Right kidney (tissue), 1 donor: ENCODE results near the gene DGCR8.

Experiments used
- DNase-seq: peaks from one replicate; pipeline ENCODE4 v3.0.0-alpha.2; 2016

The DGCR8 gene

DNA sequence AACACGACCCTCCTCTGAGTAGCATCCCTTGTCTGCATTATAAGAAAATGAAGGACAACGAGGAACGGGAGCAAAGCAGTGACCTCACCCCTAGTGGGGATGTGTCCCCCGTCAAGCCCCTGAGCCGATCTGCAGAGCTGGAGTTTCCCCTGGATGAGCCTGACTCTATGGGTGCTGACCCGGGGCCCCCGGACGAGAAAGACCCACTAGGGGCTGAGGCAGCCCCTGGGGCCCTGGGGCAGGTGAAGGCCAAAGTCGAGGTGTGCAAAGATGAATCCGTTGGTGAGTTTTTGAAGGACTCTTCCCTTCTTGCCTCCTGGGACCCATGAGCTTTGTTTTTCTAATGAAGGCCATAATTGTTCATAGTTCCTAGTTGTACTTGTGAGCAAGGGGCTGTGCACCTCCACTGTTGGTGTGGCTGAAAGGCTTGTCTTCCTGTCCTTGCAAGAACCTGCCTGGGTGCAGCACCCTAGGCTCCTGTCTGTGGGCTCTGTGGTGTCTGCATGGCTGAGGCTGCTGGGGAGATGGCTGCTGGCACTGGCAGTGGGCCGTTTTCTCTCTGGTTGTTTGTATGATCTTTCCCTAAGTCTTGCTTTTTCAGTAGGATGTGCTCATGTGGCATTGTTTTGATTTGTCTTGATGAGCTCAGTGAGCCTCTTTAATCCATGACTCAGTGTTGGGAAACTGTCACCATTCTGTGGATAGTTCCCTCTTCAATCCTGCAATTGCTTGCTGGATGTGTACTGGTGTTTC, 10.1 kb downstream of the DGCR8 start:
- no peak for DNase-seq

DNA sequence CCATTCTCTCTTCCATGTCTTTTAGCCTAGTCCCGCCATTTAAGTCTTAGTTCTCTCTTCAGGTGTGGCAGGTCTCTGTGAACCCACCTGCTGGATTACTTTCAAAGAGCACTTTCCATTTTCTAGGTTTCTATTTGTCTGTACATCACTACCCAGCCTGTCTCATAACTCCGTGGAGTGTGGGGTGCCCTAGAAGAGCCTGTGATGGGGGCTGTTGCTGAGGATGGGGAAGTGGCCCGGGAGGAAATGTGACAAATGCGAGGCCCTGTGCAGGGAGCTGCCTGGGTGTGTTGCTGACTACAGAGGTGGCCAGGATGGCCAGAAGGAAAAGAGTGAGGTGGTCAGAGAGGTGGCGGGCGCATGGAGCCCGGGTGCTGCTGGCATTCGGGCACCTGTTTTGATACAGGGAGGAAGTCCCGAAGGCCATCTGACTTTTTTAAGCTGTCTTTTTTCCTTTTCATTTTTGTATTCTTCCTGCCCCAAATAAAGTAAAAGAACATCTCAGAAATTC, 10.7 kb downstream of the DGCR8 start:
- DNase-seq: no peak

DNA sequence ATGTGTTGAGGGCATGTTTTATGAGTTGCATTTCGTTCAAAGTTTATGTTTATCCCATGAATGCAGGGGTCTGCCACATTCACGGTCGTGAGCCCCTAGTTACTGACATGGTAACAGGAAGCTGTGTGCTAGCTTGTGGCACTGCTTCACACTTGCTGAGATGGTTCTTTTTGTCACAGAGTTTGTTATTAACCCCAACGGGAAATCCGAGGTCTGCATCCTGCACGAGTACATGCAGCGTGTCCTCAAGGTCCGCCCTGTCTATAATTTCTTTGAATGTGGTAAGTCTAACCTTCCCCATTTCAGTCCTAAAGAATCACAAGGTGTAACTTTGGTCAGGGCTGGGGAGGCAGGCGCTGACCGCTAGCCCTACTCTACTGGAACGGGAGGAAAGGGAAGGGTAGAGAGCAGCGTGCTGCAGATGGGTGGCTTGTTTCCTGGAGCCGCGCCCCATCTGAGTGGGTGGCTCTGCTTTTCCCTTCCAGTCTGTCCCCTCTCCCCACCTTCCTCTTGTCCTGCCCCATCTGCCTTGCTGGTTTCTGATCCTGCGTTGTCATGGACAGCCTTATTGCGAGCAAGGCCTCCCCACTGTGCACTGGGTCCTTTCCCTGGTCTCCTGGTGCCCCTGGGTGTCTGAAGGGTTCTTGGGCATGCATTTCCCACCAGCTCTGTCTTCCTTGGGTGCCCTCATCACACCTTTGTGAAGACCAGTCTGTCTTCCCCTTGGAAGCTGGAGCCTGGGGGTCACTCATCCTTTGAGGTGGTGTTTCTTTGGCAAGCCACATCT, 11.8 kb downstream of the DGCR8 start:
- DNase-seq: no peak

DNA sequence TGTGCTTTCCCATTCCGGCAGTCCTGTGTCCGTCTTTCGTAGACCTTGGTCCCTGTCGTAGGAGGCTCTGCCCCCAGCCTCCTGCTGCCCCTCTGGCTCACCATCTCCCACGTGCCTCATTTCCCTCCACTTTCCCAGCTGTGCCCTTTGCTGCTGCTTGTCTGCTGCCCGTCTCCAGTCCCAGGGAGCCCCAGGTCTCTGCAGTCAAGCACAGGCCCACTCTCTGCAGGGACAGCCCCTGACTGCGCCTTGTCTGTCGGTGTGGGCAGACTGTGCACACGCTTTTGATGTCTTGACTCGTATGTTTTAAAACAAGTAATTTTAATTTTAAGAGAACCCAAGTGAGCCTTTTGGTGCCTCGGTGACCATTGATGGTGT, 12.4 kb downstream of the DGCR8 start:
- DNase-seq: no peak

DNA sequence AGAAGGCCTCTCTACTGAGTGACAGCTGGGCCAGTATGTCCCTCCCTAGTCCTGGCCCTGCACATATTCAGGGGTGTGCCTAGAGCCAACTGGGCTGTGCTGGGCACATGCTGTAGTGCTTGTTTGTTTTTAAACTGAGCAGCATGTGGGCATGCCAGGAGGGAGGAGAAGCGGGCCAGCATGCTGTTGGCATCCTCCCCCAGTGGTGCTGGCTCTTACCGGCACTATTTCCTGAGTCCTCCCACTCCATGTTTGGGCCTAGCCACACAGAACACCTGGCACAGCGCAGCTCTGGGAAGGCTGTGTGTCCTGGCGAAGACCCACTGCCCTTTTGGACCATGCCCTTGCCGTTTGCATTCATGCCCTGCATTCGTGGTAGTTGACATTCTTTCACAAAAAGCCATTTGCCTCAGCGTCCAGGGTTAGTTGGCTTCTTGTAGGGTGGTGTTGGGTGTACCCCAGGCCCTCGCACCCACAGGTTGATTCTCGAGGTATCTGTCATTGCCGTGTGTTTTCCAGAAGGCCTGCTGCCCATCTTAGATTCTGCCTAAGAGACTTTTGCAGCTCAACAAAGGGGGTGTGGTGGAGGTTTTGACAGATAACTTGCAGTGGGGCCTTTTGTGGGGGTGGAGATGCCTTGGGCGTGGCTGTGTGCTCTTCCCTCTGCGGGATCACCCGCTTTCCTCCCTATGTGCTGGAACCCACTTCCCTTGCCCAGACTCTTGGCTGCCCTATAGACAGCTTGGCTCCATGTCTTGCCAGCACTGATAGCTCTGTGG, 13.6 kb downstream of the DGCR8 start:
- no peak for DNase-seq

DNA sequence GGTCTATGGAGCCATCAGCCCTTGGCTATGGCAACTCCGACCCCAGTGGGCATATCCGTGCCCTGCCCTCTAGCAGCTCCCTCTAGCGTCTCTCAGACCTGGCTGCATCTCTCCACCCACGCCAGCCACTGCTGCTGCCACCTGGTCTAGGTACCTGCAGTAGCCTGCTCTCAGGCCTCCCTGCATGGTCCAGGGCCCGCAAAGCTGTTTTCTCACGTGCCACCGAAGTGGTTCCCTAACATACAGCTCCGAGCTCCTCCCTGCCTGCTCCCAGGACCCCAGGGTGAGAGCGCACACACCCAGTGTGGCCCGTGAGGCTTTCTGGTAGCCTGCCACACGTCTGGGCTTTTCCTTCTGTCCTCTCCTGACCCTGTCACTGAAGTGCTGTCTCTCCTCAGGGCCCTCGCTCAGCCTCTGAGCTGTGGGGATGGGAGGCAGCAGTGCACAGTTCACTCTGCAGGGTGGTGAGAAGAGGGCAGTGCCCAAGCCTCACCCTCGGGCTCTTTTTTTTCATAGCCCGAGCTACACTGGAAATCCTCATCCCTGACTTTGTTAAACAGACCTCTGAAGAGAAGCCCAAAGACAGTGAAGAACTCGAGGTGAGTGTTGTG, 14.3 kb downstream of the DGCR8 start:
- DNase-seq: no peak

DNA sequence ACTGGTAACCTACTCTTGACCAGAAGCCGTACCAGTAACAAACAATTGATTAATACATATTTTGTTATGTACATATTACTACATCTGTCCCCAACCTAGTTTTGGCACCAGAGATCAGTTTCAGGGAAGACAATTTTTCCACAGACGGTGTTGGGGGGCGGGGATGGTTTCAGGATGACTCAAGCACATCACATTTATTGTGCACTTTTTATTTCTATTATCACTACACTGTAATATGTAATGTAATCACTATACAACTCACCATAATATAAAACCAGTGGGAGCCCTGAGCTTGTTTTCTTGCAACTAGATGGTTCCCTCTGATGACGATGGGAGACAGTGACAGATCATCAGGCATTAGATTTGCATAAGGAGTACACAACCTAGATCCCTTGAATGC, 15.5 kb downstream of the DGCR8 start:
- no peak for DNase-seq

DNA sequence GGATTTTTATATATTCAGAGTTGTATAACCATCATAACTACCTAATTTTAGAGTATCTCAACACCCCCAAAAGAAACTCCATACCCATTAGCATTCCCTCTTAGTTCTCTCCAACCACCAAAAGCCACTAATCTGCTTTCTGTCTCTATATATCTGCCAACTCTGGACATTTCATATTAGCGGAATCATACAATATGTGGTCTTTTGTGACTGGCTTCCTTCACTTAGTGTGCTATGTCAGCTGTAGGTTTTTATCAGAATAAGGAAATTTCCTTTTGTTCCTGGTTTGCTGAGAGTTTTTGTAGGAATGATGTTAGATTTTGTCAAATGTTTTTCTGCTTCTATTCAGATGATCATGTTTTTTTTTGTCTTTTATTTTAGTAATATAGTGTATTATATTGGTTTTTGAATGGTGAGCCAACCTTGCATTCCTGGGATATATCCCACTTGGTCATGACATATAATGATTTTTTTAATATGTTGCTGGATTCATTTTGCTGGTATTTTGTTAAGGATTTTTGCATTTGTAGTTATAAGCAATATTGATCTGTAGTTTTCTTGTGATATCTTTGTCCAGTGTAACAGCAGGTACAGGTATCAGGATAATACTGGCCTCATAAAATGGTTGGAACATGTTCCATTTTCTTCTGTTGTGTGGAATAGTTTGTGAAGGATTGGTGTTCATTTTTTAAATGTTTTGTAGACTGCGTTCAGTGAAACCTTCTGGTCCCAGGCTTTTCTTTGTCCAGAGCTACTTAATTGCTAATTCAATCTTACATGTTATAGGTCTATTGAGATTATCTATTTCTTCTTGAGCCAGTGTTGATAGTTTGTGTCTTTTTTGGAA, 16.8 kb downstream of the DGCR8 start:
- no peak for DNase-seq

DNA sequence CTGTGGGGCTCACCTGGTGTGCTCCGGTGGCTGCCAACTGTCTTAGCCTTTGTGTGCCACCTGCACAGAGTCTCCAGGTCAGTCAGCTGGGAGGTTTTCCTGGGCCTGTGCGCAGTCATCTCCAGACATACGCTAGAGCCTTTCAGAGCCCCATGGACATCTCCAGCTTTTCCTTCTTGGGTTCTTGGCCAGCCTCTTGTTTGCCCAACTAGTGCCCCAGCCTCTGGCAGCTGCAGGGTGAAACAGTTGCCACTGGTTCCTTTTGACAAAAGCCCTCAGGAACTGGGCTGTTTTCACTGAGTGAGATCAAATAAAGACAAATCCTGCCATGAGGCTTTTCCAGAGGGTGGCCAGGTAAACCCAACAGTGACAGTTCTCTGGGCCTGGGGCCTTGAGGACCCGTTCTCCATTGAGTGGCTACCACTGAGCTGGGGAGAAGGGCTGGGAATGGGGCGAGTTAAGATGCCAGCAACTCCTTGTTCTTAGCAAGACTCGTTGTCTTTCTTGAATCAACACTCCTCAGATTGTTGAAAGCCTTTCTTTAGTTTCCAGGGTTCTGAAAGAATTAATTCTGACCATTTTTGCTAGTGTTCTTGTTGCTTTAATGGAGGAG, 19.2 kb downstream of the DGCR8 start:
- no peak for DNase-seq

DNA sequence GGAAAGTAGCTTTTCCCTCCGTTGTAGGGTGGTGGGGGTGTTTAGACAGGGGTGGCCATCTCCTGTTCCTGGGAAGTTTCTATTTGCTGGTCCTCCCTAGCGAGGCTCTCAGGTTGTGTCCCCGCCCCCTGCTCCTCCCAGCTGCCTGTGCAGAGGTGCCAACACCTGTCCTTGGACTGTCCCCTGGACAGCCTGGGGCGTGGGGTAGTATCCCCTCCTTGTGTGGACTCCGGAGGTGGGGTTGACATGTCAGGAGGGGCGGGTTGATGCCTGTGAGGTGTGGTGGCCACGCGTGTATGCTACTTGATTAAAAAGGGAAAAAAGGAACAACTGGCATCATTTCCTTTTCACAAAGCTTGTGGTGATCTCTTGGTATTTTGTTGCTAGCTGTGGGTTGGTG, 21.6 kb downstream of the DGCR8 start:
- DNase-seq: no peak

DNA sequence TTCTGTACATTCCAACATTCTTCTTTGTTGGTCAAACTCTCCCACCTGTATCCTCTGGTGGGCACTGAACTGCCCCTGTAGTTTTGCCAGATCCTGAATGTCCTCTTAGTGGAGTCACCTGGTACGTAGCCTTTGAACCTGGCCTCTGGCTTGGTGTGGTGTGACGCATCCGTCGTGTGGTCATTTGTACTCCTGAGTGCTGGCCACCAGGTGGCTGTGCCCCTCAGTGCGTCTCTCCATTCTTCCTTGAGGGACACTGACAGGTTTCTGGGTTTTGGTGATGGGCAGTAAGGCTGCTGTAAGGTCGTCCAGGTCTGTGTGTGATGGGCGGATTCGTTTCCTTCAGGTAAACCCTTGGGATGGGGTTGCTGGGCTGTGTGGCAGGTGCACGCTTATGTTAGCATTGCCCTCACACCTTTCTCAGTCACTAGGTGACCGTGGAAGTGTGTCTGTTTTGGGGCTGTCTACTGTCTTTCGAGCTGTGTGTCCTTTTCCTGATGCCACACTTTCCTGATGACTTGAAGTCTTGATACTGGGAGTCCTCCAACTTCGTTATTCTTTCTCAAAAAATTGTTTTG, 22.3 kb downstream of the DGCR8 start:
- no peak for DNase-seq

DNA sequence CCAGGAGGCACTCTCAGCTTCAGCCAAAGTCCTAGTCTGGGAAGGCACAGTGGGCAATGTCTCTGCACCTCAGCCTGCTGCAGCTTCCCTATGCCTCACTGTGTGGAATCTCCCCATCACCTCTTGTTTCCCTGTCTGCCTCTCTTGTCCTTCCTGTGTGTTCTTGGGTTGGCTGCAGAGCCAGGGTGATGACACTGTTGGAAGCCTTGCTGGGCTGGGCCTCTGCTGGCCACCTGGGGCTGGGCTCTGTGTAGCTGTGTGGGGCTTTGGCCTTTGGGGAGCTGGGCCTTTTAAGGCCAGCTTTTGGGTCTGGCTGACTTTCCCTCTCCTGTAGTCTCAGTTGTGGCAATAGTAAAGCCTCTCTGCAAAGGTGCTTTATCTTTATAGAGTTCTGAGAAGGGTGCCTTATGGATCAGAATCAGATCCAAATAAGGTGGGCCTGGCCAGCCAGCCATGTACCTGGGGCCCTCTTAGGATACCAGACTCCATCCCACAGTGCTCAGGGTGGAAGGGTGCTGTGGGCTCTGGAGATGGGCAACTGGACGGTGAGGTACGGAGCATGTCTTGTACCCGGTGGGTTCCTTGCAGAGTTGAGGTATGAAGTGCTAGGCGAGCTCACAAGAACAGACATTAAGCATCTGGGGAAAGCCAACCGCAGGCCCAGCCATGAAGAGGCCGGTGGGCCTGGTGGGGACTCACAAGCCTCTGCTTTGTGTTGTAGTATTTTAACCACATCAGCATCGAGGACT, 25.6 kb downstream of the DGCR8 start:
- no peak for DNase-seq

DNA sequence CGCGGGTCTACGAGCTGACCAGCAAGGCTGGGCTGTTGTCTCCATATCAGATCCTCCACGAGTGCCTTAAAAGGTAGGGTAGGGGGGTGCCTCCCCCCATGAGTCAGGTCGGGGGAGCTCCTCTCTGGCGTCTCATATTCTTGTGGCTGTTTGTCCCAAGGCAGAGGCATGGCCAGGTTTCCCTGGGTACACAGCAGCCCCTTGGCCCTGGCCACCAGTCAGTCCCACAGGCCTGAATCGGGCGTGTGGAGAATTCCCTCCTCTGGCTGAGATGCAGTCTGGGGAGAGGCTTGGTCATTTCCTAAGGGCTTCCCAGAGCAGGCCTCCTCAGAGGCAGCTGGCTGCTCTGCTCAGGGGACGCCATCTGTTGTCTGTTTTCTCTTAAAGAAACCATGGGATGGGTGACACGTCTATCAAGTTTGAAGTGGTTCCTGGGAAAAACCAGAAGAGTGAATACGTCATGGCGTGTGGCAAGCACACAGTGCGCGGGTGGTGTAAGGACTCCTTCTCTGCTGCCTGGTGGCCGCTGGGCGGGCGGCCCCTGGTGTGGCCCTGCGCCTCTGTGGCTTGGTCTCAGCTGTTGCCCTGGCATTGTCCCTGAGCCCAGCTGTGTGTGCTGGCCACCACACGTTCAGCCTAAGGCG, 26.3 kb downstream of the DGCR8 start:
- no peak for DNase-seq

DNA sequence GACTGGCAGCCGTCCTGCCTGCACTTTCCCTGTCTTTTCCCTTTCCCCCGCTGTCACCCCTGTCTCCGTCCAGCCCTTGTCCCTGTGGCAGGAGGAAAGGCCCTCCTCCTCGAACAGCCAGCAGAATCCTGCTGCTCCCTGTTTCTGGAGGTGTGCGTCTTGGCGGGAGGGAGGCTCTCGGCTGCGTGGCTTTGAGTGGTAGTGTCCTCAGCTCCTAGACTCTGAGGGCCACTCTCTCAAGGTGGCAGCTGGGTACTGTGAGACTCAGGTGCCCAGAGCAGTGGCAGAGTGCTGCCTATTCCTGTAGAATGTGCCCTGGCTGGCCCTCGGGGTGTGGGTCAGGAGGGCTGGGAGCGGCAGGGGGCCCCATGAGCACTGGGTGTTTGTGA, 26.8 kb downstream of the DGCR8 start:
- DNase-seq: no peak

DNA sequence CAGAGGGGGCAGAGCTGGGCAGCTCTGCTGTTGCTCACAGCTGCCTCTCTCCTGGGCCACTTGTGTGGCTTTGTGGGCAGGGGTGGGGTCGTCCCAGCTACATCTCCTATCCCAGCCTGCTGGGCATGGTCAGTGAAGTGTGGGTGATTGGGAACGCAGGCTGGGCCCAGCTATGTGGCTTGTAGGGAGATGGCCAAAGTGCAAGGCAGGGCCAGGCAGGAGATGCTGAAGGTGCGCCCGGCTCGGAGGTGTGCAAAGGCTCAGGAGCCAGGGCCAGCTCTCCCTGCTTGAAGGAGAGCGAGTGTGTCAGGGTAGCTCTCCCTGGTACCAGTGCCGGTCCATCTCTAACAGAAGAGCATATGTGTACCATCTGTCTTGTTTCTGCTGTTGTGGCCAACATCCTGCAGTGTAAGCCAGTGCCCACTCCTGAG, 27.4 kb downstream of the DGCR8 start:
- DNase-seq: no peak

DNA sequence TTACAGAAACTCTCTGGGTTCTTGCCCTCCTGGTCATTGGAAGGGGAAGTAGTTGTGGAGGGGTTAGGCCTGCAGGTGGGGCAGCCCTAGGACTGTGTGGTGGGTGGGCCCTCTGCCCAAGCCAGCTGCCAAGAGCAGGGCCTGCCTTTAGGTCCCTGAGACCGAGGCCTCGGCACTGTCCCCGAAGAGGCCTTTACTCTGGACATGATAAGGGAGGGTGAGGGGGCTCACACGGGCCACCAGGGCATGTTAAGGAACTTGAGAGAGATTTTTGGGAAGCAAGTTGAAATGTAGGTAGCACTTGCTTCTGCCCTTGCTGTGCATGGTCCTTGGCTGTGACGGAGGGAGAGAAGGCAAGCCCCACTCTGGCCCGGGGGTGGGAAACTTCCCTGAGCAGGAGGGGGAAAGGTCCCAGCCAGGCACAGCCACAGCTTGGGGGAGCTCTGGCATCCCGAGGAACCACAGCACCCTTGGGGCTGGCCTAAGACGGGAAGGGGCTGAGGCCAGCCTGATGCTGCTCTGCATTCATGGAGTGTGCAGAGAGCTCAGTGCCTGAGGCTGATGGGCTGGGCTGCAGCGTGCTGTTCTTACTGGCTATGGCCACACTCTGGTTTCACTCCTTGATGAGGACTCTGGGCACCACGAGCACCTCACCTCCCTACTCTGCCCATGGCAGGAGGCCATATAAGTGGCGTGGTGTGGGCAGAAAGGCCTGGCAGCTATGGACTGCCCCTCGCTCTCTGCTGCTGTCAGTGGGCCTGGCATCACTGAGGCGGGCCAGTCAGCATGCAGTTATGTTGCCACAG, 28.1 kb downstream of the DGCR8 start:
- DNase-seq: no peak

DNA sequence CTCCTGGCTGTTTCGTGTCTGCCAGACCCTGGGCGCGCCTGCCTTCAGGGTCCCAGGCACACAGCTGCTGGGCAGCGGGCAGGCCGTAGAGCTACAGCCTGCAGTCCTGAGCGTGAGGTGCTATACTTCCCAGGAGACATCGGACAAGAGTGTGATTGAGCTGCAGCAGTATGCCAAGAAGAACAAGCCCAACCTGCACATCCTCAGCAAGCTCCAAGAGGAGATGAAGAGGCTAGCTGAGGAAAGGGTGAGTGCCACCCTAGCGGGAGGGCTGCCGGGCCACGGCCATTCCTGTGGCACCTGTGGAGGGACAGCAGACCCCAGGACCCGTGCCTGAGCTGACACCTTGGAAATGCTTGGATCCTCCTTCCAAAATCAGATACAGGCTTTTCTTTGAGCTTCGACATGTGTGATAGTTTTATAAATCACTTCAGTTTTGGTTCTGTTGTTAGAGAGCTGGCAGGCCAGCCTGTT, 28.8 kb downstream of the DGCR8 start:
- DNase-seq: no peak
